ENCODE data around the gene DPF3.
A peak's percentile ranks its signal among the peaks of the same experiment; 100 is the strongest.

The DPF3 gene

GRCh38 chr14:72636094-72636493, 257.8 kb downstream of the DPF3 start:
- DNase-seq, result no peak

GRCh38 chr14:72634691-72635616, 258.9 kb downstream of the DPF3 start:
- DNase-seq, result no peak

DNA sequence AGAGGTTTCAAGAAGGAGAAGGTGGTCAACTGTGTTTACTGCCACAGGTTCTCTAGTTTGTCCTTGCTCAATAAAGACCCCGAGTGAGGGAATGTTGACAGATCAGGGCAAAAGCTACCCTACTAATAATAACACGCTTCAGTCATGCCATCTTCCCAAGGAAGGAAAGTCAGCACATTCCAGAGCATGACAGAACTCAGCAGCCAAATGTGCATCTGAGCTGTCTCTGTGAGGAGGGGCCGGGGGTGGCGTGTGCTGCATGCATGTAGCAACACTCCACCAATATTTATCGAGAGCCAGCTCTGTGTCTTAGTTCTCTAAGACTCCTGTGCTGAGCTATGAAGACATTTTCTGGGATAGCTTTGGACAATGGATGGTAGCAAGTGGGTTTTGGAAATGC, 260.4 kb downstream of the DPF3 start:
- no peak for DNase-seq

GRCh38 chr14:72632727-72633126, 261.2 kb downstream of the DPF3 start:
- no peak for DNase-seq

DNA sequence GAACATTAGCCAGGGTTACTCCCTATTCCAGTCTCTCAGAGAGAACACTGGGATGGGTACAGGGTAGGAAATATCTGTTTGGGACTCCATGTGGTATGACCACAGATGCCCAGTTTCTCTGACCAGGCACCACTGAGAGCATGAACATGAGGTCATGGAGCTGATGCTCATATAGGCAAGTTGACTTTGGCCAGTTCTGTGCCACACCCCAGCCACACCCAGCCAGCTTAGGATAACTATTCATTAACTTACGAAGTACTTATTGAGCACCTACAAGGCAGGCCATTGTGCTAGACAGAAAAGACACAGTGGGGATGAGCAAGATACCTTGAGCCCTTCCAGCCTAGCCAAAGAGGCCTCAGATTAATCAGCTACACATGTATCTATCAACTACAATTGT, 262.5 kb downstream of the DPF3 start:
- no peak for DNase-seq

GRCh38 chr14:72630374-72630773, 263.5 kb downstream of the DPF3 start:
- no peak for DNase-seq

DNA sequence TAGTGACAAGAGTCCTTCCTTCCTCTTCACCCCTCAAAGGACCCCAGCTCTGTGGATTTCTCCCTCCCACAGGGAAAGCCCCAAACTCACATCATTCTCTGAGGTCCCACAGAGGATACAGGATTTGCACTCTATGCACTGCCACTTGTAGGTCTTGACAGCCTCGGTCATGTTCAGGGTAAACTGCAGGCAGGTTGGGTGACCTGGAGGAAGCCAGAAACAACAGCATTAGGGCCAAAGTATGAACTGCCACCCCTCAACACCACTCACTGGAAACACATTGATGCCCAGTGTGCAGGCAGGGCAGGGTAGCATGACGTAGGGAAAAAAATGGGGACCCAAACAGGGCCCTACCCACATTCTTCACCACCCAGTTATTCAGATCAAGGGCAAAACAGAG, 264.4 kb downstream of the DPF3 start:
- no peak for DNase-seq

DNA sequence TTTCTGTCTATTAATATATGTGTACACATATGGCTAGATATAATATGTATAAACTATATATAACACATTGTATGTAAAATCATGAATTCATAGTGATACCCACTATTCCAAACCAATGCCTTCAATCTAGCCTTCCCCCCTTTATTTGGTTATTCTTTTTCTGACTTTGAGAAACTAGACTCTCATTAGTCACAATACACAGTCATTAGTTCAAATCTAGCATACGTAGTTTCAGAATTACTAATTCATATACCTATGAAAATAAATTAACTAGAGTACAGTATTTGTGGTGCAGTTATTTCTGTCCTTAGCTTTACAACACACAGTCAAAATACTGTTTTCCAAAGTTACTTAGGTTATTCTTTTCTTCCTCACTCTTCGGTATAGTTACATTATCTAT, 268.2 kb downstream of the DPF3 start:
- no peak for DNase-seq

GRCh38 chr14:72621387-72622065, 272.4 kb downstream of the DPF3 start:
- no peak for DNase-seq

GRCh38 chr14:72619881-72620280, 274.0 kb downstream of the DPF3 start:
- no peak for DNase-seq

- DNase-seq, result no peak
These were observed 274.8 kb downstream of the DPF3 start for GRCh38 chr14:72619111-72619571.

GRCh38 chr14:72618424-72618823, 275.5 kb downstream of the DPF3 start:
- DNase-seq, result no peak

GRCh38 chr14:72617391-72618031, 276.4 kb downstream of the DPF3 start:
- DNase-seq, result no peak

- no peak for DNase-seq
These were observed 277.1 kb downstream of the DPF3 start for GRCh38 chr14:72616811-72617210.

DNA sequence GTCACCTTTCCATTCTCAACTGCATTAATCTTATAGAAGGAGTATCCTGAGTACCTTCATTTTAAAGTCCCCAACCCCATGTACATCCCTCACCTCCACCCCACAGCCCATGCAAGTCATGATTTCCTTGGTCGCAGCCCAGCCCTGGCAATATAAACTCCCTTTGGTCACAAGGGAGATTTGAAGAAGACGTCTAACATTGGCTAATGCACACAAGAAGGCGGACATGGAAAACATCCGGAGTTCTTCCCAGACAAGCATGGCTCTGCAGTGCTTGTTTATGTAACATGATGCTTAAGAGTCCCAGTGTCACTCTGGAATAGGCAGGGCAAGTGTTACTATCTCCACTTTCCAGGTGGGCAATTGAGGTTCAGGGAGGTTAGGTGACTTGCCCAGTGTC, 277.6 kb downstream of the DPF3 start:
- peak in 1 of 3 experiments; percentile 47 for DNase-seq

DNA sequence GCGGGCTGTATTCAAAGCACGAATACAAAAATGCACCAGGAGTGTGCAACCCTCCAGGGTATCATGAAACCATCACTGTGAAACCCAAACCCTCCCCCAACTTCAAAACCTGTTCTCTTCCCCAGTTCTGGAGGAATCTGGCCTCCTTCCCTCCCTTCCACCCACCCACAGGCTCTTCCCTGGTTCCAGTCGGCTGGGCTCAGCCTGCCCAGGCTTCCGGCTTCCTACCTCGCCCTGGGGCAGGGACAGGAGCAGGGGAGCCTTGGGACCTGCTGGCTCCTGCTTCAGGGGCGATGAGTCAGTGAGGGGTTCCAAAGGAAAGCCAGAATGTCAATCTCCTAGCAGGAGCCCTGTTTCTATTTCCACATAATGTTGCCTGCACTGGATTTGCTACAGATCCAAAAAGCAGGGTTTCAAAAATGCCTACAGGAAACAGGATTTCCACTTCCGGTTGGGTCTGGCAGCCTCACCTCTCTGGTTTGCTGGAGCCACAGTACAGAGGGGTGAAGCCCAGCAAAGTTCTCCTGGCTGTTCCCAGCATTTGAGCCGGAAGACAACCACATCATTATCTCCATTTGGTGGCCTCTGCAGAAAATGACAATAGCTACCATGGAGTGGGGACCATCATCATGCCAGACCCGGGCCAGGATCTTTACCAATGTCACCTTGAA, 278.3 kb downstream of the DPF3 start:
- DNase-seq, result no peak

DNA sequence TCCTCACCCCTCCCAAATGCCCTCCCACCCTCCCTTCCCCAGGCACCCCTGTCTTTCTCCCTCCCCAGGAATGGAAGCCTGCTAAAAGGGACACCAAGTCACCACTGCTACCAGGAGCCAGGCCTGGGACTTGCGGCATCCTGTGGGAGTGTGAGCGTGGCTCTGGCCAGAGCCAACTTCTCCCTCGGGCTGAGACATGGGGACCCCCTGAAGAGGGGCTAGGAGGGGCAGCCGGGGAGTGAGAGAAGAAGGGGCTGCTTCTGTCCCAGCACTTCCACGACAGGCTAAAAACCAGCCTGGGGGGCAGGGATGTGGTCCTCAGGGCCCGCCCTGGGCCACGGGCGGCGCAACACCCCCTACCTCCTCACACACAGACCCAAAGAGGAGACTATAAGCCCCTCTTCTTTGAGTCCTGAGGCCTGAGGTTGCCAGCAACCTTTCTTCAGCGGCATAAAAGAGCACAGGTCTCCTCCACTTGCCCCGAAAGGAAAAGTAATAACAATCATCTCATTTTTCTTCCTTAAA, 278.9 kb downstream of the DPF3 start:
- no peak for DNase-seq

GRCh38 chr14:72614365-72614764, 279.5 kb downstream of the DPF3 start:
- DNase-seq, result no peak

DNA sequence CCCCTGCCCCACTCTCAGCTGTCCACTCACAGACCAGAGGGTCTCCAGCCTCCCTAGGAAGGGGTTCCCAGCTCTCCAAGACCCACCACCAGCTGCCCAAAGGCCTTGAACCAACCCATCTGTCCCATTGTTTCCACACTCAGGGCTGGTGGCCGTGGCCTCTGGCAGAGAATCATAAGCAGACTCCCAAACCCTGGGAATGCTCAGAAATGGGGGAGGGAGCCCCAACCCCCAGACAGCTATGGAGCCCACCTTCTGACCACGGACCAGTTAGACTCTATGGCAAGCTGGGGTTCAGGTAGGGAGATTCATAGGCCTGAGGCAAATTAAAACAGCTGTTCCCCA, 280.0 kb downstream of the DPF3 start:
- DNase-seq, result no peak

DNA sequence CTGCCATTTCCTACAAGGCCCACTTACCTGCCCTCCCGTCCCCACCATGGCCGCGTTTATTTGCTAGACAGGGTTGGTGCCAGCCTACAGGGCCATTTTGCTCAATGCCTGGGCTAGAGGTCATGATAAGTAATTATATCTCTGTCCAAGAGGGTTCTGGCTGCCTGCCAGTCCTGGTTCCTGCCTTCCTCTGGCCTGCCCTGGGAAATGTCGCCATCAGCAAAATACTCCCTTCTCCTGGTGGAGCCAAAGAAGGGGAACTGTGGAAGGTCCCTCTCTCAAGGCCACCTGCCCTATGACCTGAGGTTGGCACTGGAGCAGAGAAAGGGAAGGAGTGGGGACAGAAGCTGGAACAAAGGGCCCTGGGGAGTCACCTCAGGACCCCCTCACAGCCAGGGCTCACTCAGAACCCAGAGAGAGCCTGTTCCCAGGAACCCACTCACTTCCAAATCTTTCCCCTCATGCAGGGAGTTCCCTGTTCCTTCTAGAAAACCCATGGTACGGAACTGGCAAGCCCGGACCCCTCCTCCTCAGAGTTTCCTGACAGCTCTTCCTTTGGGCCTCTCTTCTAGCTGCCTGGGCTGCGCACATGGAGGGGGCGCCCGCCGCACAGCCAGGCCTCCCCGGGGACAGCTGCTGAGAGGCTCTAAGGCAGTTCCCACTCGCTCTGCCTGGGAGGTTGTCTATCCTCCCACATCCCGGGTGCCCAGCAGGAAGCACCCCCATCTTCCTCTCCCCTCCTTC, 280.5 kb downstream of the DPF3 start:
- DNase-seq, result peak in 2 of 3 experiments; percentile 15 to 22

DNA sequence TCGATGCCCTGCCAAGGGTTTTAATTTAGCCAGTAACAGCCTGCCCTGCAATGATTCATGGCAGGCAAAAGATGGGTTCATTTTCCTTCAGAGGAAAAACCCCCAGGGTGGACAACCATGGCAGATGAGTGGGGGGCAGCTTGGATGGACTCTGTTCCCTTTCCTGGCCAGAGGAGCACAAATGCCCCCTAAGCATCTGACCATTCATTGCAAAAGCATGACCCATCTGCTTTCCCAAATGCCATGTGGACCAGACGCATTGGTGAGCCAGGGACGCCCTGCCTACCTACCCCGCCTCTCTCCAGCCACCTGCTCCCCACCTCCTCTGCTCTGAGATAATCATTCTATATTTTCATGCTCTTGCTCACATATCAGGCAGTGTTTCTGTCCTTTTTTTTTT, 281.9 kb downstream of the DPF3 start:
- DNase-seq, result no peak

DNA sequence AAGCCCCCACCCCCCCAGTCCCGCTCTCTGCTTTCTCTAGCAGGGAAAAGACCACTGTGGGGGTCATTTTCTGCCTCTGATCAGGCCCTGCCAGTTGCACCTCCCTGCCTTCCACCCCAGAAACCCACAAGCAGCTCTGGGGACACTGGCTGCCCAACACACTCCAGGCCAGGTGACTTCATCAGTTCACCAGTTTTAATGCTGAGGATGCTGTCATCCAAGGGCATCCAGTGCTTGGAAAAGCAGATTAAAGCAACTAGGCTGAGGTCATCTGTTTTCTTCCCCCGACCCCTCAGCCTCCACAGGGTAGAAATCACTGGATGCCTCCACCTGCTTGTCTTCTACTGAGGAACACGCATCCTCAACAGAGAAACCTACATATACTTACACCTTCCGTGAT, 282.4 kb downstream of the DPF3 start:
- no peak for DNase-seq
